GM19035 (cell line): ENCODE data around the gene MED27.

Experiments
- ATAC-seq: cut with Tn5 transposase; IDR thresholded peaks from one replicate; pipeline ENCODE4 v1.9.1; 2021; ENCODE audit not compliant: unreplicated experiment

Gene MED27

GRCh38 chr9:131817073-131817472 is 262.6 kb downstream of the MED27 start:
- ATAC-seq: no peak

GRCh38 chr9:131815970-131816873 is 263.4 kb downstream of the MED27 start:
- no peak for ATAC-seq

- ATAC-seq: no peak
These were observed 265.0 kb downstream of the MED27 start for GRCh38 chr9:131814707-131815106.

GRCh38 chr9:131813116-131813515 is 266.6 kb downstream of the MED27 start:
- no peak for ATAC-seq

GRCh38 chr9:131812116-131812790 is 267.4 kb downstream of the MED27 start:
- ATAC-seq: no peak

- no peak for ATAC-seq
These were observed 268.3 kb downstream of the MED27 start for GRCh38 chr9:131811405-131811804.

- ATAC-seq: no peak
These were observed 269.1 kb downstream of the MED27 start for GRCh38 chr9:131810351-131811170.
